Stimulated activated CD4-positive, alpha-beta T cell treated with anti-CD3 and anti-CD28 coated beads, Interleukin-15, amount 100 ng/mL, for 48 hours (primary cell): ENCODE measurements around the gene ZNF750.

Source experiments
- DNase-seq, 2 donors: peaks; one replicate each; pipeline ENCODE4 v3.0.0-alpha.2; 2020; ENCODE audit warnings: low read depth in 2 of 2

ZNF750 gene

GRCh38 chr17:82835122-82835521, 4.7 kb downstream of the ZNF750 start:
- DNase-seq = no peak

DNA sequence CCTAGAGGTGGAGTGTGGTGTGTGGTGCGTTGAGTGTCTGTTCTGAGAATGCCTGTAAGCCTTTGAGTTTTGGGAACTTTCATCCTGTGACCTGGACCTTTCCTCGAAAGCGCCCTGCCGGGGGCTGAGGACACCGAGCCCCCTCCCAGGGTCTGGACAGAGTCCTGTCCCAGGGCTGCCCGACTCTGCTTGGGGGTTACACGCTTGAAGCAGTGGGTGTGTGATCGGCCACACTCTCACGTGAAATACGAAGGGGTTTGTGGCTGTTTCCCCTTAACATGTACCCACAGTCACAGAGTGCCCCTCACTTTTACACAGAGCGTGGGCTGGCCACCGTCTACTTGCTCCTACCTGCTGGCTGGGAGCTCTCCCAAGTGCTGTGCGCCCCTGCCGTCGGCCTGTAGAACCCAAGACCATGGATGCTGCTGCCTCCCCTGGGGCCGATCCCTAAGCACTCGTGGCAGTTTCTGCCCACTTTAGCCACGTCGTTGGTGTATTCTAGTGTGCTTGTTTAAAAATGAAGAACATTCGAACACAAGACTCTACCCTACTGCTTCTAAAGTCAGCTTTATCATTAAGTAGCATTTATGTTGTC, 6.8 kb downstream of the ZNF750 start:
- no peak for DNase-seq

DNA sequence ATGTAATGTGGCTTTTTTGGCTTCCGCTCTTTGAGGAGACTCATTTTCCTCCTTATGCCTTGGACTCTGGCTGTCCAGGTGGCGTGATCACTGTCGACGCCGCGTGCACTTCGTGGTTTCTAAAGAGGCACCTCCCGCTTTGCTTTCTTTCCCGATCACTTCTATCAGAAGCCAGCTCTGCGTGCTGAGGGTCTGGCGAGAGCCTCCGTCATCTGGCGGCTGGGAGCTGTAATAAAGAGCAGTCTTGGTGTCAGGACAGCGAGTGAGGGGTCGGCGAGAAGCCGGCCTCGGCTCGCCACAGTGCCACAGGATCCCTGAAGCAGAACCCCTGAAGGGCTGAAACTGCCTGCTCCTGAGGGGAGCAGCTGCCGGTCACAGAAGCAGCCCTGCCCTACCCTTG, 7.4 kb downstream of the ZNF750 start:
- DNase-seq = no peak

GRCh38 chr17:82831818-82832200, 8.0 kb downstream of the ZNF750 start:
- DNase-seq = no peak

DNA sequence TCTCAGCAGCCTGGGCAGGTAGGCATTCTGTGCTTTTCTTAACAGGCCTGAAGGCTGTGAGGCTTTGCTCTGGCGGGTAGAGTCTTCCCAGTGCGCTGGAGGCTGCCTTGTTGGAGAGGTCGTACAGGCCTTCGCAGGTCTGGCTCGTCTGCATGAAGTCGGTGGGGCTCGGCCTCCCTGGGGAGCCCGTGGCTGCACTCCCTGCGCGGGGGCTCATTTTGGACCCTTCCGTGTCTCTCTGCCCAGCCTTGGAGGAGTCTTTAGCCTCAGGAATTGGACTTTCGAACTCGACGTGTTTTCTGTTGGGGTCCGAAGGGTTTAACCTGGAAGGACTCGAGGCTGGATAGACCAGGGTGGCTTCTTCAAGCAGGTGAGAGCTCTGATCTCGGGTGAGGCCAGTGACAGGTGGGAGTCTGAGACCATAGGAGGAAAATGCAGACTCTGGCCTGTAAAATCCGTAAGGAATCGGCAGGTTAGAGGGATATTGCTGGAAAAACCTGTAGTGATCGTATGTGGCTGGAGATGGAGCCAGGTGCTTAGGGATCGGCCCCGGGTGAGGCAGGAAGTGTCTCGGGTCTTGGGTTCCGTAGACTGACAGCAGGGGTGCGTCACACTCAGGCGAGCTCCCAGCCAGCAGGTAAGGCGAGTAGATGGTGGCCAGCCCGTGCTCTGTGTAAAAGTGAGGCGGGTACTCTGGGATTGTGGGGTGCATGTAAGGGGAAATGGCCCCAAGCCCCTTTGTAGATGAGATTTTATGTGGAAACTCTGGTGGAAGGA, 8.6 kb downstream of the ZNF750 start:
- no peak for DNase-seq

GRCh38 chr17:82830249-82830661, 9.6 kb downstream of the ZNF750 start:
- DNase-seq = no peak

- no peak for DNase-seq
Observed at GRCh38 chr17:82828875-82829487, 10.8 kb downstream of the ZNF750 start.

DNA sequence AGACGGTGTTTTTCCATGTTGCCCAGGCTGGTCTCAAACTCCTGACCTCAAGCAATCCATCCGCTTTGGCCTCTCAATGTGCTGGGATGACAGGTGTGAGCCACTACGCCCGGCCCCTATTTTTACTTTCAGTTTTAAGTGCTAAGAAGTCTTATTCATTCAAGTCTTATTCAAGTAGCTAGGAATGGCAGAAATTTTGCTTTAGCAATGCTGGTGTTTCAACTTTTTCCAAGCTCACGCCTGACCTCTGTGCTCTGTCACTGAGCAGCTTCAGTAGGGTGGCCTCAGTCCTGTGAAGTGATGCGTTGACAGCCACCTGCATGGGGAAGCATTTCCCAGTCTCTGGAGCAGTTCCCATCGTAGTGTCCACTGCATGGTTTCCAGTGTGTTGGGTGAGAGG, 12.9 kb downstream of the ZNF750 start:
- no peak for DNase-seq

- no peak for DNase-seq
Observed at GRCh38 chr17:82826211-82826610, 13.6 kb downstream of the ZNF750 start.

DNA sequence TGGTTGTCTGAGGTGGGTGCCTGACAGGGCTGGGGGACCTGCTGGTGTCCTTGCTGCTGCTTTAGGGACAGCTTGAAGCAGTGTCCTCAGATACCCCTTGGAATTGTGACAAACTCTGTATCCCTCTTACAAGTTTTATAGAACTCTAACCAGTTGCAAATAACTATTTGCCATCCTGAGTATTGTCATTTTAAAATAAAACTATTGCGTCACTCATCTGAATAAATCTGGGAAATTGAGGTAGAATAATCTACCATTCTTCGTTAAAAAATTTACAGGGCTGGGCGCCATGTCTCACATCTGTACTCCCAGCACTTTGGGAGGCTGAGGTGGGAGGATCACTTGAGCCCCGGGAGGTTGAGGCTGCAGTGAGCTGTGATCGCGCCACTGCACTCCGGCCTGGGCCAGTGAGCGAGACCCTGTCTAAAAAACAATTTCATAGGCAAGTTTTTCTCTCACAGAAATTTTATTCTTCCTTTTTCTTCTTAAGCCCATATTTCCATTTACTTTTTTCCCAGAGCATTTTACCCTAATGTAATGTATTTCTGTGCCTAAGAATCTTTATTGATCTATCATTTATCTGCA, 14.2 kb downstream of the ZNF750 start:
- no peak for DNase-seq

- no peak for DNase-seq
Observed at GRCh38 chr17:82823004-82823403, 16.8 kb downstream of the ZNF750 start.

DNA sequence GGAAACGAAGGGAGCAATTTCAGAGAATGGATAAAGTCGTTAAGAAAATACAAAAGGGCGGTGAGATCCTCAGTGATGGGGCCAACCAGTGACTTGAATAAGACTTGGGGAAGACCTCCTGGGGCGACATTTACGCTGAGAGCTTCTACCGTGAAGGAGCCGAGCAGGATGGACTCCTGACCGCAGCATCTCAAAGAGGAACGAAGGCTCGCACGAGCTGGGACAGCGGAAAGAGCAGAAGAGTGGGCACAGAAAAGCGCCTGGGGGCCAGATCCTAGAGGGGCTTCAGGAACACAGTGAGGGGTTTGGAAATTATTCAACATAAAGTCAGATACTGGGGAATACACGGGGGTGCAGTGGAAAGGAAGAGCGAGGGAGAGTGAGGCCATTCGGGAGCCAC, 17.5 kb downstream of the ZNF750 start:
- DNase-seq = no peak

- DNase-seq = no peak
Observed at GRCh38 chr17:82821554-82821953, 18.3 kb downstream of the ZNF750 start.

DNA sequence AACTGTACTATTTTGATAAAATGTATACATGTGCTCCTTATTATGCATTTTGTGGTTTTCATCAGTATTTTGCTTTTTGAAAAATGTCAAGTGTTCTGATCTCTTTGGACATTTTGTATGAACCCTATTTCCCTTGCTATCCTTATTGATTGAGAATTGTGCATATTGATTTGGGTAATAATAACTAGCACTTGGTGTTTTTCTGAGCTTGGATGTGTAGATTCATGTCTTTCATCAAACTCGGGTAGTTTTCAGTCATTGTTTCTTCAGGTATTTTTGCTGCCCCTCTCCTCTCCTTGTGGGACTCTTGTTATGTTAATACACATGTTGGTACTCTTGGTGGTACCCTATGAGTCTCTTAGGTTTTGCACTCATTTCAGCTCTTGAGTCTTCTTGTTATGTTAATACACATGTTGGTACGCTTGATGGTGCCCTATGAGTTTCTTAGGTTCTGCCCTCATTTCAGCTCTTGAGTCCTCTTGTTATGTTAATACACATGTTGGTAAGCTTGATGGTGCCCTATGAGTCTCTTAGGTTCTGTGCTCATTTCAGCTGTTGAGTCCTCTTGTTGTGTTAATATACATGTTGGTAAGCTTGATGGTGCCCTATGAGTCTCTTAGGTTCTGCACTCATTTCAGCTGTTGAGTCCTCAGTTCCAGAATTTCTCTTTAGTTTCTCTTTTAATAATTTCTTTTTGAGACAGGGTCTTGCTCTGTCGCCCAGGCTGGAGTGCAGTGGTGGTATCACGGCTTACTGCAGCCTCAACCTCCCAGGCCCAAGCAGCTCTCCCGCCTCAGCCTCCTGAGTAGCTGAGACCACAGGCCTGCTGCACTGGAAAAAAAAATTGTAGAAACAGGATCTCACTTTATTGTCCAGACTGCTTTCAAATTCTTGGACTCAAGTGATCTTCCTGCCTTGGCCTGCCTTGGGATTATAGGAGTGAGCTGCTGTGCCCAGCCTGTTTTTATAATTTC, 19.3 kb downstream of the ZNF750 start:
- DNase-seq = no peak

DNA sequence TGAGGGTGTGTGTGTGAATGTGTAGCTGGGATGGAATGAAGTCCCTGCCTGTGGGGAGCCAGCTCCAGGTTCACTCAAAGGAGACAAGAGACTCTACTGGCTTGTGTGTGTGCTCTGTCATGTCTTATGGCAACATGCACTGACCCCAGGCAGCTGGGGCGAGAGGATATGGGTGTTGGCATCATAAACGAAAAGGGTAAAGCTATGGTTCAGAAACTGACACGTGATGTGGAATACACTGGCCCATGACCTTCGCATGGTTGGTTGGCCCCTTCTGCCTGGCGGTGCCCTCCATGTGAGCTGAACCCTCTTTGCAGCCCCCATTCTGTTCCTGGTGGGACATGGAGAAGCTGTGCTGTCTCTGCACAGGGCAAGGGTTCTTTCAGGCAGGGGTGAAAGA, 21.9 kb downstream of the ZNF750 start:
- DNase-seq = no peak

DNA sequence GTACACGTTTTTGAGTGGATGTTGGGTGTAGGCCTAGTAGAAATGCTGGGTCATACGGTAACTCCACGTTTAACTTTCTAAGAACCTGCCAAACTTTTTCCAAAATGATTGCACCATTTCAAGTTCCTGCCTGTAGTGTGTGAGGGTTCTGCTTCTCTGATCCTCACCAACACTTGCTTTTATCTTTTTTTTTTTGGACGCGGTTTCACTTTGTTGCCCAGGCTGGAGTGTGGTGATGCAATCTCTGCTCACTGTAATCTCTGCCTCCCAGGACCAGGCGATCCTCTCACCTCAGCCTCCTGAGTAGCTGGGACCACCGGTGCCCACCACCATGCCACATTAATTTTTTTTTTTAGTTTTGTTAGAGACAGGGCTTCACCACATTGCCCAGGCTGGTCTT, 23.5 kb downstream of the ZNF750 start:
- DNase-seq = no peak

DNA sequence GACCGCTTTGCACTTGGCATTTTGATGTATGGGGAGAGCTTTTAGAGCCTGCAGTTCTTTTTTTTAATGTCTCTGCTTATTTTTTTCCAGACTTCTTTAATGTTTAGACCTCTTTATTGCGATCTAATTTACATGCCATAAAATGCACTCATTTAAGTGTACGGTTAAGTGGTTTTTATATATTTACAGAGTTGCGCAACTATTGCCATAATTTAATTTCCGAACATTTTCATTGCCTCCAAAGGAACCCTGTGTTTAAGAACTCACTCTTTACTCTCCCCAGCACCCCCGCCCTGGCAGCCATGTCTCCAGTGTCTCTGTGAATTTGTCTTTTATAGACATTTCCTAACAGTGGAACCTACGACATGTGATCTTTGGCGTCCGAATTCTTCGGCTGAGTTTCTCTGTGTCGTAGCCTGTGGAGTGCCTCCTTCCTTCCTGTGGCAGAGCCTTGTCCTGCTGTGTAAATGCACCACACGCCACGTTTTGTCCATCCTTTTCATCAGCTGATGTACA, 24.0 kb downstream of the ZNF750 start:
- no peak for DNase-seq

- DNase-seq = no peak
Observed at GRCh38 chr17:82815354-82815753, 24.5 kb downstream of the ZNF750 start.

GRCh38 chr17:82814834-82815233, 25.0 kb downstream of the ZNF750 start:
- no peak for DNase-seq

GRCh38 chr17:82813299-82814051, 26.3 kb downstream of the ZNF750 start:
- DNase-seq = no peak

- no peak for DNase-seq
Observed at GRCh38 chr17:82812601-82813000, 27.2 kb downstream of the ZNF750 start.
